Measurements from ENCODE around the gene ZMYND8. TPM values are rescaled to one million over a fixed set of nuclear protein-coding genes. Genes with fewer than 3 reads are reported as not detected.

Gene ZMYND8
- total and polyA plus RNA-seq, 10 of the 15 experiments (the other 5 are each of a cell fraction or from before 2014, with no cell fraction given), result 12.9 to 54.8 (median 23.1) TPM

GRCh38 chr20:47196091-47197081 lies 160.1 kb downstream of the ZMYND8 start:
- no peaks in the 10 kb centered on the region for H3K36me3 ChIP-seq (ENCODE audit: control insufficient read depth in 2 of 2, insufficient read depth in 2 of 2, low read length in 1 of 2)
- H3K4me2 ChIP-seq (ENCODE audit: control insufficient read depth, insufficient read depth), result peak overlapping the region; percentile 56; the same call in 1 of the 2 replicates
- FAIRE-seq (no peak), DNase-seq (ENCODE audit: low read depth, low spot score) (peak; percentile 19), ATAC-seq (peak; percentile 86)
- peak overlapping the region; percentile 41 for H2AFZ ChIP-seq (ENCODE audit: control insufficient read depth, low read depth, low read length)
- H3K79me2 ChIP-seq (ENCODE audit: control insufficient read depth, insufficient read depth, low read length), result no peaks in the 10 kb centered on the region
- H4K20me1 ChIP-seq (ENCODE audit: control insufficient read depth, insufficient read depth), result no peaks in the 10 kb centered on the region
- CTCF ChIA-PET, result interaction anchor here (0.6 to 16.9 kb wide), 25 partner anchors 9 to 513 kb away, joined by 3 to 326 read pairs (median 4); partner anchors contain the start of gene ZMYND8
- peaks cover 0 to 1% of the 10 kb centered on the region in 2 experiments; a peak in 1 of 4 replicates for H3K27me3 ChIP-seq (replicated peaks in 1 of 2; ENCODE audit: control insufficient read depth in 2 of 2, insufficient read depth in 2 of 2, low read length in 1 of 2)
- H3K27ac ChIP-seq (ENCODE audit: control insufficient read depth, insufficient read depth), result no peak overlapping the region
- WGBS (ENCODE audit: insufficient coverage, insufficient replicate concordance, low lambda C conversion rate, missing lambda C conversion rate), result 30% methylated on average over 34 of the region's 34 CpGs
- no TSS peak for BruUV-seq (replicated peaks)
- POLR2A ChIA-PET, result interaction anchor here (1.4 kb wide), 1 partner anchor 188 kb away, joined by 4 read pairs; no protein-coding TSS in a partner anchor
- RAD21 ChIA-PET (ENCODE audit: unreplicated experiment), result interaction anchor here (0.6 to 5.9 kb wide), 20 partner anchors 9 to 533 kb away, joined by 3 to 141 read pairs (median 4); partner anchors contain the start of gene ZMYND8
- in situ Hi-C loops (cut with MboI), result loop anchor here (5.0 kb wide), 1 partner anchor 186 kb away; no protein-coding TSS in a partner anchor
- no peak overlapping the region for H3K9ac ChIP-seq (ENCODE audit: control insufficient read depth, insufficient read depth, low read length)
- no peaks in the 10 kb centered on the region for H3K9me3 ChIP-seq (replicated peaks; ENCODE audit: control insufficient read depth, insufficient read depth, low read length)
- H3K4me1 ChIP-seq (ENCODE audit: control insufficient read depth, insufficient read depth, low read length), result peaks cover 17% of the 10 kb centered on the region
- SMC1A ChIA-PET (ENCODE audit: uncharacterized antibody, unreplicated experiment), result interaction anchor here (0.6 to 7.1 kb wide), 15 partner anchors 21 to 1592 kb away, joined by 3 to 140 read pairs (median 4); no protein-coding TSS in a partner anchor
- H3K4me3 ChIP-seq, result no peak overlapping the region
- intact Hi-C loops (cut with micrococcal nuclease; ENCODE audit: unreplicated experiment), result loop anchor here (1.0 to 10.0 kb wide), 4 partner anchors 76 to 442 kb away; no protein-coding TSS in a partner anchor
- TF ChIP-seq SP1 (IDR thresholded peaks at IDR 0.05; ENCODE audit: low read depth, low read length), result peak; percentile 28
- TF ChIP-seq ZBTB40 (IDR thresholded peaks at IDR 0.05; ENCODE audit: borderline replicate concordance), result no peak
- peak; percentile 50; the same call in 1 of the 2 replicates for TF ChIP-seq CBFB (IDR thresholded peaks at IDR 0.05; ENCODE audit: low read depth)
- 0 out of 2 replicates have a peak, but pooled peaks have one; percentile 73 for TF ChIP-seq RB1 (IDR thresholded peaks at IDR 0.05; ENCODE audit: borderline replicate concordance)
- TF ChIP-seq ETV6 (conservative IDR thresholded peaks at IDR 0.05 in 1 of 2, IDR thresholded peaks at IDR 0.05 in 1 of 2; ENCODE audit: borderline replicate concordance in 1 of 2, low read depth in 1 of 2), result peak; percentile 15 to 93; a peak in 2 of 4 replicates
- TF ChIP-seq TCF7 (IDR thresholded peaks at IDR 0.05; ENCODE audit: borderline replicate concordance), result no peak
- TF ChIP-seq MYB (IDR thresholded peaks at IDR 0.05; ENCODE audit: borderline replicate concordance, low read depth, low read length), result 0 out of 2 replicates have a peak, but pooled peaks have one; percentile 23
- TF ChIP-seq SREBF2 (IDR thresholded peaks at IDR 0.05; ENCODE audit: low read length), result no peak
- peak; percentile 50 for TF ChIP-seq RUNX3 (IDR thresholded peaks at IDR 0.05; ENCODE audit: low read length)
- peak; percentile 21; the same call in 1 of the 2 replicates for TF ChIP-seq IKZF1 (conservative IDR thresholded peaks at IDR 0.05)
- peak; percentile 95 for TF ChIP-seq SMC3 (IDR thresholded peaks at IDR 0.05; ENCODE audit: borderline replicate concordance, low read length)
- TF ChIP-seq RAD21 (IDR thresholded peaks at IDR 0.05; ENCODE audit: insufficient read depth, low read depth, low read length), result peak; percentile 95
- TF ChIP-seq STAT1 (conservative IDR thresholded peaks at IDR 0.05), result no peak
- peak; percentile 76 for TF ChIP-seq YY1 (IDR thresholded peaks at IDR 0.05; ENCODE audit: low read depth, low read length)
- TF ChIP-seq NR2F1 (conservative IDR thresholded peaks at IDR 0.05), result peak; percentile 62
- 0 out of 2 replicates have a peak, but pooled peaks have one; percentile 11 for TF ChIP-seq HCFC1 (IDR thresholded peaks at IDR 0.05; ENCODE audit: low read length)
- peak; percentile 49; the same call in 1 of the 2 replicates for TF ChIP-seq TCF3 (IDR thresholded peaks at IDR 0.05; ENCODE audit: borderline replicate concordance, insufficient read depth, low read depth, low read length)
- TF ChIP-seq TAF1 (IDR thresholded peaks at IDR 0.05; ENCODE audit: borderline replicate concordance, low read depth, low read length), result no peak
- TF ChIP-seq IKZF2 (IDR thresholded peaks at IDR 0.05), result 0 out of 4 replicates have a peak, but pooled peaks have one; percentile 11 to 18

All from GM12878 (cell line).